ENCODE data around the gene EHBP1.

EHBP1 gene

DNA sequence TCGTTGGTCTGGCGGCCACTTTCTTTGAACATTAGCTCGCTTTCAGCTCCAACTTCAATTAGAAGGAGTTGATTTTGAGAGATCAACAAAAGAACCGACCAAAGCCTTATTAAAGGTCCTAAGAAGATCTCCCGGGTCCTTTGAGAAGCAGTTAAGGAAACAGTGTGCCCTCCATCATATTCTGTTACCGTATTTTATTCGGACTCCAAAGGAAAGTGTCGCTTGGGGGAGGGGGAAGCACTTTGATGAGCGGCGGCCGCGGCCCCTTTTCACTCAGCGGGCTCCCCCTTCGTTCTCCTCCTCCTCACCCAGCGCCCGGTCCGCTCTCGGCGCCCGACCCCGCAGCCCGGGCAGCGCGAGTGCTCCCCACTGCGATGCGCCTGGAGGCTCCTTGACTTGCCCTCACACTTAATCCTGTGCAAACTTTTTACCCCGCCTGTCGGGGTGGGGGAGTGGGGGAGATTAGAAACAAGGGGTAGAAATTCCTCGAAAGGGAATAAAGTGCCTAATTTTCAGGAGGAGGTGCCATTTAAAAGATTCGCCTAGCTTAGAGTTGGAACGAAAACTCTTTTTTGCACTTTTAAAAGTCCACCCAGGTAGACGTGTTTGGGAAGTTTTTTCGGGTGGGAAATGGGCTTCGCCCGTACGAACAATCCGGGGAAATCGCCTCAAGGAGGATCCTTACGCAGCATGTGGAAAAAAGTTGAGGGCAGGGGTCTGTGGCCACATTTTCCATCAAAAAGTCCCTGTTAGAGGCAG is 343.9 kb downstream of the EHBP1 start:
- TF ChIP-seq, protein P1, sequence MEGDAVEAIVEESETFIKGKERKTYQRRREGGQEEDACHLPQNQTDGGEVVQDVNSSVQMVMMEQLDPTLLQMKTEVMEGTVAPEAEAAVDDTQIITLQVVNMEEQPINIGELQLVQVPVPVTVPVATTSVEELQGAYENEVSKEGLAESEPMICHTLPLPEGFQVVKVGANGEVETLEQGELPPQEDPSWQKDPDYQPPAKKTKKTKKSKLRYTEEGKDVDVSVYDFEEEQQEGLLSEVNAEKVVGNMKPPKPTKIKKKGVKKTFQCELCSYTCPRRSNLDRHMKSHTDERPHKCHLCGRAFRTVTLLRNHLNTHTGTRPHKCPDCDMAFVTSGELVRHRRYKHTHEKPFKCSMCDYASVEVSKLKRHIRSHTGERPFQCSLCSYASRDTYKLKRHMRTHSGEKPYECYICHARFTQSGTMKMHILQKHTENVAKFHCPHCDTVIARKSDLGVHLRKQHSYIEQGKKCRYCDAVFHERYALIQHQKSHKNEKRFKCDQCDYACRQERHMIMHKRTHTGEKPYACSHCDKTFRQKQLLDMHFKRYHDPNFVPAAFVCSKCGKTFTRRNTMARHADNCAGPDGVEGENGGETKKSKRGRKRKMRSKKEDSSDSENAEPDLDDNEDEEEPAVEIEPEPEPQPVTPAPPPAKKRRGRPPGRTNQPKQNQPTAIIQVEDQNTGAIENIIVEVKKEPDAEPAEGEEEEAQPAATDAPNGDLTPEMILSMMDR (IDR thresholded peaks at IDR 0.05; ENCODE audit: borderline replicate concordance, control extremely low read depth, extremely low read depth, insufficient read depth, missing control alignments), result no peak
- in situ Hi-C loops (cut with MboI; ENCODE audit: low sequenced_read_pairs, unreplicated experiment), result loop anchor here (25.0 kb wide), 2 partner anchors 262 to 587 kb away; no protein-coding TSS in a partner anchor
- DNase-seq (ENCODE audit: low spot score), result peak; percentile 39

DNA sequence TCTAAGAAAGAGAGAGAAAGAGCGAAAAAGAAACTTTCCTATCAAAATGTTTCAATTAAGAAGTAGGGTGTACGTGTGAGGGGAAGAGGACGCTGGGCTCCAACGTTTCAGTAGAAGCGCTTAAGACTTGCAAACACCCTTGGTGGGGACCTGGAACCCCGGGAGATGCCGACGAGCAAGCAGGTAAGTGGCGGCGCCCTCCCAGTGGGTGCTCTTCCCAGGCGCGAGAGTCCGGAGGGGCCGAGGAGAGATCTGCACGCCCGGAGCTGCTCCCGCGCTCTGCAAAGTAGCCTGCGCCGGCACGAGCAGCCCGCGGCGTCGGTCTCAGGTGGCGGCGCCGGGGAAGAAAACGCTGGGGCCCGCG is 344.4 kb downstream of the EHBP1 start:
- no peak for DNase-seq (ENCODE audit: low spot score)

DNA sequence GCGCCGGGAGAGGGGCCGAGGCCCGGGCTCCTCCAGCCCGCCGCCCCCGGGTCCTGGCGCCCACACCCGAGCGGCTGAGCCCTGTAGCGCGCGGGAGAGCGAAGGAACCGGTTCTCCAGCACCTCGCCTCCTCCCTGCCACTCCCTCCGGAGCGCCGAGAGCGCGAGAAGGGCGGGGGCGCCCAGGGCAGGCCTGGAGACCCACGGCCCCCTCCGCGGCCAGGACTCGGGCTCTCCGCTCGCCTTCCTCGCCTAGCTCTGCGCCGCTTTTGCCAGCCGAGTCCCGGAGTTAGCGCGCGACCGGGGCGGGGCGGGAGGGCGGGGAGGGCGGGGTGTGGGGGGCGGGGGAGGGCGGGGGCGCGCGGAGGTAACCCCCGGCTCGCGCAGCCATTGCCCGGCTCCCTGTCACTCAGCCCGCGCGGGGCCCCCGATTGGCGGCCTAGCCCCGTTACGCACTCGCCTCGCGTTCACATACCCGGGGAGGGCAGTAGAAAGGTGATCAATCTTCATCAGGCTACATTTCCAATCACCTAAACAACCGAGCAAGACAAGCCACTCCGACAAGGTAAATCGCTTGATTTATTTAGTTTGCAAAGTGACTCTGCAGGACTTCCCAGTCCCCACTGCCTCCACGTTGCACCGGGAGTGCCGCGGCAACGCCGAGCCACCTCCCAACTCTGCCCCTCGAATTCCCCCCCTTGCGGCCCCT is 345.0 kb downstream of the EHBP1 start, which contains the start of gene OTX1:
Gene OTX1, plus strand, starts transcription at position 497 of the 708 bp plus-strand sequence. CDS start 2,161 bp downstream, outside the sequence.
- DNase-seq (ENCODE audit: low spot score), result peak; percentile 94
- TF ChIP-seq, protein P1 (IDR thresholded peaks at IDR 0.05; ENCODE audit: borderline replicate concordance, control extremely low read depth, extremely low read depth, insufficient read depth, missing control alignments), result no peak
- in situ Hi-C loops (cut with MboI; ENCODE audit: low sequenced_read_pairs, unreplicated experiment), result no loop called here

More for the DNA sequence above, 344.4 kb downstream of the EHBP1 start:
- TF ChIP-seq, protein P1 (IDR thresholded peaks at IDR 0.05; ENCODE audit: borderline replicate concordance, control extremely low read depth, extremely low read depth, insufficient read depth, missing control alignments), result no peak
- in situ Hi-C loops (cut with MboI; ENCODE audit: low sequenced_read_pairs, unreplicated experiment), result loop anchor here (25.0 kb wide), 2 partner anchors 263 to 588 kb away; no protein-coding TSS in a partner anchor

DNA sequence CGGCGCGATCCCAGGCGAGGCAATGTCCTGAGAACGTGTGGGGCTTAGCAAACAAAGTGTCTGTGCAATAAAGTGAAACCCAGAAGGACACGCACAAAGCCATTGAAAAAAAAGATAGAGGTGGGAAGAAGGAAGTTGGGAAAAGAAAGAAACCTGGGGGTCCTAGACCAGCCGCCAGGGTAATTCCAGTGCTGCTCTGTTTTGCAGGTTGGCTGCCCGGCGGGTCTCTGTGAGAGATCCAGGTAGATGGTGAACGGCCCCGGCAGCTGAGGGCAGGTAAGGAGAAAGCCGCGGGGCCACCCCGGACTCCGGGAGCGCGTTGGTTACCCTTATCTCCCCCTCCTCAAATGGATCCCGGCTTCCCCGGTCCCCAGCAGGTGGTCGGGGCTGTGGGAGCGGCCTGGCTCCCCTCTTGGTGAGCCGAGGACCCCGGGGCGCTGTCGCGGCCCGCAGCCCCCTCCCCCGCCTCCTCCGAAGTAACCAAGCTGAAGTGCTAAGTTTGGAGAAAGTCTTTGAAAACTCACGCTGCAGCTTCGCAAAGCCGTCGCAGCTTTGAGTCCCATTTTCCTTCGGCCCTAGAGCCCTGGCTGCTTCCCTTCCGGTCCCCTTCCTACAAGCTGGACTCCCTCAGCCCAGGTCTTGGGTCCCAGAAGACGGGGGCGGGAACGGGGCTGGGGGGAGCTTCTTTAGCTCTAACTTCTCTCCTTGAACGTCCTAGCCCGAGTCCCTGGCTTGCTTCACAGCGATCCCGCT is 345.7 kb downstream of the EHBP1 start:
- TF ChIP-seq, protein P1 (IDR thresholded peaks at IDR 0.05; ENCODE audit: borderline replicate concordance, control extremely low read depth, extremely low read depth, insufficient read depth, missing control alignments), result no peak

DNA sequence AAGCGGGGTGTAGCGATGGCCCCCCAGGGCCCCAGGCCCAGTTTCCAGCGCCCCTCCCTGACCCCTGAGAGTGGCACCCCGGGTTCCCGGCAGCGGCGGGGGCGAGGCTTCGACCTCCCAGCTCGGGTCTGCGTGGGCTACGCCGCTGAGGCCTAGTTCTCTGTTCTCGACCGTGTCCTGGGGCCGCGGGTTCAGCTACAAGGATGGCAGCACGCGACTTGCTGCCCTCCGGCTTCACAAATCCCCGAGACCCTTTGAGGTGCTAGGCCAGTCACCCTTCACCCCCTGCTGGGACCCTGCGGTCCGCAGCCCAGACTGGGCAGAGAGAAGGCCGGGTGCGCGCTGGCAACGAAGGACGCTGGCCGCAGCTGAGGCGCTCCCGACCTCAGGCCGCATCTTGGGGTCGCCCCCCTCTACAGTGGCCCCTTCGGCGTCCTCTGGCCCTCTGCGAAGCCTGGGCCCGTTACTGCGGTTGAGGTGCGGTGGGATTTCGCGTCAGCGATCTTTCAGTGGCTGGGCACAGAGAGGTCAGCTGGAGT is 346.4 kb downstream of the EHBP1 start:
- TF ChIP-seq, protein P1 (IDR thresholded peaks at IDR 0.05; ENCODE audit: borderline replicate concordance, control extremely low read depth, extremely low read depth, insufficient read depth, missing control alignments), result no peak
- in situ Hi-C loops (cut with MboI; ENCODE audit: low sequenced_read_pairs, unreplicated experiment), result no loop called here
- peak; percentile 36 for DNase-seq (ENCODE audit: low spot score)

More for the DNA sequence above, 345.7 kb downstream of the EHBP1 start:
- in situ Hi-C loops (cut with MboI; ENCODE audit: low sequenced_read_pairs, unreplicated experiment), result no loop called here
- peak; percentile 48 for DNase-seq (ENCODE audit: low spot score)

Data from GM13976 (cell line).